Trophoblast cell (in vitro differentiated cells and primary cell): Measurements from ENCODE around the gene CD7.
"Not testable (repeated sequence)": the region's sequence is repeated elsewhere in the genome, so short reads cannot be mapped to it uniquely, and the experiment has no call there.

Experiments
- DNase-seq, 2 donors: peaks; one replicate each; pipeline ENCODE4 v3.0.0-alpha.2; 2016
- H2AFZ ChIP-seq: 2 replicates; pipeline ENCODE4 v1.6.1; 2013; ENCODE audit warnings: low read length, moderate library complexity, mild to moderate bottlenecking; ENCODE audit not compliant: insufficient read depth, poor library complexity
- H2AK5ac ChIP-seq: 2 replicates; pipeline ENCODE4 v1.6.1; 2013; ENCODE audit warnings: mild to moderate bottlenecking, low read length
- H2BK120ac ChIP-seq: 2 replicates; pipeline ENCODE4 v1.6.1; 2013; ENCODE audit warnings: low read length, mild to moderate bottlenecking, moderate library complexity; ENCODE audit not compliant: insufficient read depth, poor library complexity
- H2BK12ac ChIP-seq: 2 replicates; pipeline ENCODE4 v1.6.1; 2013; ENCODE audit warnings: mild to moderate bottlenecking, low read length, moderate library complexity
- H2BK5ac ChIP-seq: 2 replicates; pipeline ENCODE4 v1.6.1; 2013; ENCODE audit warnings: low read length, low read depth, moderate library complexity, mild to moderate bottlenecking; ENCODE audit not compliant: poor library complexity
- H3K14ac ChIP-seq: 2 replicates; pipeline ENCODE4 v1.6.1; 2013; ENCODE audit warnings: mild to moderate bottlenecking, low read length
- H3K18ac ChIP-seq: 2 replicates; pipeline ENCODE4 v1.6.1; 2013; ENCODE audit warnings: mild to moderate bottlenecking, low read length
- H3K23ac ChIP-seq: 2 replicates; pipeline ENCODE4 v1.6.1; 2013; ENCODE audit warnings: low read length
- H3K27ac ChIP-seq: 2 replicates; pipeline ENCODE4 v1.5.1; 2013; ENCODE audit warnings: low read depth, mild to moderate bottlenecking, inconsistent platforms, low read length, moderate library complexity
- H3K27me3 ChIP-seq: 2 replicates; pipeline ENCODE4 v1.6.1; 2013; ENCODE audit warnings: inconsistent platforms, mild to moderate bottlenecking, low read length, moderate library complexity; ENCODE audit not compliant: insufficient read depth
- H3K36me3 ChIP-seq, 2 experiments: 1 replicate in 1 of 2; 2 replicates in 1 of 2; pipeline ENCODE4 v1.6.1; 2013; ENCODE audit warnings: low read length in 2 of 2, mild to moderate bottlenecking in 2 of 2, moderate library complexity in 1 of 2; ENCODE audit not compliant: insufficient read depth in 2 of 2, control insufficient read depth in 1 of 2
- H3K4ac ChIP-seq: 2 replicates; pipeline ENCODE4 v1.6.1; 2013; ENCODE audit warnings: low read depth, mild to moderate bottlenecking, low read length, moderate library complexity
- H3K4me1 ChIP-seq, 2 experiments: 1 replicate in 1 of 2; 2 replicates in 1 of 2; pipeline ENCODE4 v1.6.1; 2013; ENCODE audit warnings: low read length in 2 of 2, mild to moderate bottlenecking in 2 of 2, moderate library complexity in 1 of 2; ENCODE audit not compliant: insufficient read depth in 2 of 2, control insufficient read depth in 1 of 2
- H3K4me2 ChIP-seq: 2 replicates; pipeline ENCODE4 v1.6.1; 2013; ENCODE audit warnings: inconsistent platforms, mild to moderate bottlenecking, low read length, moderate library complexity
- H3K4me3 ChIP-seq: 2 replicates; pipeline ENCODE4 v1.5.1; 2013; ENCODE audit warnings: mild to moderate bottlenecking, low read depth, low read length, inconsistent platforms
- H3K79me1 ChIP-seq: one replicate; pipeline ENCODE4 v1.6.1; 2013; ENCODE audit warnings: low read length
- H3K79me2 ChIP-seq: 2 replicates; pipeline ENCODE4 v1.6.1; 2013; ENCODE audit warnings: low read length, mild to moderate bottlenecking; ENCODE audit not compliant: control insufficient read depth, insufficient read depth, poor library complexity
- H3K9ac ChIP-seq: 2 replicates; pipeline ENCODE4 v1.6.1; 2013; ENCODE audit warnings: mild to moderate bottlenecking, low read length
- H3K9me3 ChIP-seq: 2 replicates; pipeline ENCODE4 v1.6.1; 2013; ENCODE audit warnings: low read depth, mild to moderate bottlenecking, control low read depth, inconsistent platforms, low read length; ENCODE audit not compliant: insufficient read depth
- H4K12ac ChIP-seq: 2 replicates; pipeline ENCODE4 v1.6.1; 2013; ENCODE audit warnings: low read depth, mild to moderate bottlenecking, low read length, moderate library complexity
- H4K8ac ChIP-seq: 2 replicates; pipeline ENCODE4 v1.6.1; 2013; ENCODE audit warnings: low read depth, mild to moderate bottlenecking, low read length, moderate library complexity
- H4K91ac ChIP-seq: one replicate; pipeline ENCODE4 v1.6.1; 2013; ENCODE audit warnings: low read depth, mild to moderate bottlenecking, low read length, moderate library complexity
- WGBS: extraction: QIAGEN DNeasy Blood & Tissue Kit; methylation state at CpG from one replicate; pipeline ENCODE4 v1.1.7; 2013; ENCODE audit warnings: missing lambda C conversion rate; ENCODE audit not compliant: insufficient read length, insufficient coverage; ENCODE audit errors: extremely low coverage; 5-methylcytosine and 5-hydroxymethylcytosine counted together

Gene CD7

DNA sequence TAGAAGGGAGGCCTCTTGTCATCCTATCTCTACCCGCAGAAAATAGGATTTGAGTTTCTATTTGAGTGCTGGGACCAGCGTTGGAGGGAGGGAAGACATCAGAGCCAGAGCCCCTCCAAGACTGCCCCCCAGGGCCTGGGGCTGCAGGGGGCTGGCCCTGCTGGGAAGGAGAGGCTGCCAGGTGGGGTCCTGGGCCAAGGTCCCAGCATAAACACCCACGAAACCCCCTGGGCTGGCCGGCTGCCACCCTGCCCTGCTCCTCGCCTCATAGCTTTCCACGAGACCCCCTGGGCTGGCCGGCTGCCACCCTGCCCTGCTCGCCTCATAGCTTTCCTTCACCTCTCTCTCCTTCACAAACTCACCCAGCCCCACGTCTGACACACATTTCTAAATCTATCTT, 31.0 kb upstream of the CD7 start:
- Histone ChIP-seq H2BK12ac (peak overlapping the region; percentile 27), H2BK120ac (peak overlapping the region; percentile 55), H3K18ac (no peak overlapping the region), H3K14ac (no peak overlapping the region), H3K79me1 (peaks cover 9% of the 10 kb centered on the region), H4K8ac (no peak overlapping the region), H3K23ac (no peak overlapping the region), H3K4me2 (no peak overlapping the region), H3K36me3 (no peaks in the 10 kb centered on the region), H3K4me1 (peaks cover 16 to 30% of the 10 kb centered on the region in 2 experiments), H3K27ac (no peak overlapping the region), H3K27me3 (no peaks in the 10 kb centered on the region), H2AFZ (no peak overlapping the region), H3K4ac (no peak overlapping the region), H4K12ac (no peak overlapping the region), H3K4me3 (no peak overlapping the region), H3K9me3 (no peaks in the 10 kb centered on the region), H3K9ac (no peak overlapping the region), H4K91ac (peak overlapping the region; percentile 80), H3K79me2 (no peaks in the 10 kb centered on the region), H2BK5ac (no peak overlapping the region), H2AK5ac (peak overlapping the region; percentile 85)
- 100% methylated on average over 1 of the region's 9 CpGs for WGBS
- no peak for DNase-seq

DNA sequence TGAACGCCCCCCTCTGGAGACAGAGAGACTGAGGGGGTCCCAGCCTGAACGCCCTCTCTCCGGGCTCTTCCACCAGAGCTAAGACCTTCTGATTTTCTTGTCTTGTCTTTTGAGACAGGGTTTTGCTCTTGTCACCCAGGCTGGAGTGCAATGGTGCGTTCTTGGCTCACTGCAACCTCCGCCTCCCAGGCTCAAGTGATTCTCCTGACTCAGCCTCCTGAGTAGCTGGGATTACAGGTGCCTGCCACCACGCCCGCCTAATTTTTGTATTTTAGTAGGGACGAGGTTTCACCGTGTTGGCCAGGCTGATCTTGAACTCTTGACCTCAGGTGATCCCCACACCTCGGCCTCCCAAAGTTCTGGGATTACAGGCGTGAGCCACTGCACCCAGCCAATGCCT, 30.6 kb upstream of the CD7 start:
- not testable (repeated sequence) for H3K9me3 ChIP-seq, H3K4ac ChIP-seq

DNA sequence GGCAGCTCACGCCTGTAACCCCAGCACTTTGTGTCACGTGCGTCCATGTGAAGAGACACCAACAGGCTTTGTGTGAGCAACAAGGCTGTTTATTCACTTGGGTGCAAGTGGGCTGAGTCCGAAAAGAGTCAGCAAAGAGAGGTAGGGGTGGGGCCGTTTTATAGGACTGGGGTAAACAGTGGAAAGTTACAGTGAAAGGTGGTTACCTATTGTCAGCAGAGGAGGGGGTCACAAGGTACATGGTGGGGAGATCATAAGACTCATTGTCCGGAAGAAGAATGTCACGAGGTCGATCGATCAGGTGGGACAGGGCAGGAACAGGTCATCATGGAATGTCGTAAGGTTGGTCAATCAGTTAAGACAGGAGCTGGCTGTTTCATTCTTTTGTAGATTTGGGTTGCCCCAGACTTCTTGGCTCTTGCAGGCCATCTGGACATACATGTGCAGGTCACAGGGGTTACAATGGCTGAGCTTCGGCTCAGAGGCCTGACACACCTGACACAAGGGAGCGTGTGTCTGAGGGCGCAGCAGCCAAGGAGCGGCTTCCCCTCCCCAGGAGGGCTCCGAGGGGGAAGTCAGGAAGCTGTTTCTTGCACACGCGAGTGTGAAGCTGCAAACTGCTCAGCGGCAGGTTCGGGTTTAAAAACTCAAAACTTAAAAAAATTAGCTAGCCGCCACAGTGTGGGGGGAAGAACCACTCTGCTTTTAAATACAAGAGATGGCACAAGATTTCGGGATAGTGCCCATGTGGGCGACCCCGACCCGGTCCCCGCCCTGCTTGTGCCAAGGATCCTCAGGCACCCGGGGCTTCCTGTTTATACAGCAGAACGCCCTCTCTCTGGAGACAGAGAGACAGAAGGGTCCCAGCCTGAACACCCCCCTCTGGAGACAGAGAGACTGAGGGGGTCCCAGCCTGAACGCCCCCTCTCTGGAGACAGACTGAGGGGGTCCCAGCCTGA, 29.2 kb upstream of the CD7 start:
- Histone ChIP-seq H3K27me3 (no peaks in the 10 kb centered on the region), H4K12ac (no peak overlapping the region), H3K4me1 (peaks cover 16 to 30% of the 10 kb centered on the region in 2 experiments), H3K14ac (peak overlapping the region; percentile 57), H3K9ac (no peak overlapping the region), H4K8ac (peak overlapping the region; percentile 30), H3K4me3 (no peak overlapping the region), H2BK12ac (peak overlapping the region; percentile 53), H3K4me2 (no peak overlapping the region), H3K18ac (no peak overlapping the region), H3K27ac (no peak overlapping the region), H3K4ac (no peak overlapping the region), H2AK5ac (no peak overlapping the region), H2BK5ac (no peak overlapping the region), H3K36me3 (no peaks in the 10 kb centered on the region), H2BK120ac (peak overlapping the region; percentile 37), H2AFZ (peak overlapping the region; percentile 17), H3K23ac (no peak overlapping the region), H3K9me3 (peaks cover 4% of the 10 kb centered on the region), H4K91ac (peak overlapping the region; percentile 72), H3K79me1 (peaks cover 9% of the 10 kb centered on the region), H3K79me2 (no peaks in the 10 kb centered on the region)
- no peak for DNase-seq
- WGBS: no CpG with 5 or more reads among the region's 28 CpGs

More for the DNA sequence above, 30.6 kb upstream of the CD7 start:
- WGBS: no CpG with 5 or more reads among the region's 11 CpGs
- not testable (repeated sequence) for H3K4me3 ChIP-seq, H3K18ac ChIP-seq, H2BK12ac ChIP-seq, H2BK120ac ChIP-seq, H2BK5ac ChIP-seq, H3K14ac ChIP-seq, H3K27me3 ChIP-seq, H3K4me2 ChIP-seq, H4K12ac ChIP-seq, H2AFZ ChIP-seq, H3K23ac ChIP-seq, H3K36me3 ChIP-seq, H3K79me1 ChIP-seq, DNase-seq, H4K91ac ChIP-seq, H3K9ac ChIP-seq, H3K27ac ChIP-seq, H3K79me2 ChIP-seq, H4K8ac ChIP-seq, H2AK5ac ChIP-seq
- H3K4me1 ChIP-seq: peaks cover 16 to 30% of the 10 kb centered on the region in 2 experiments

DNA sequence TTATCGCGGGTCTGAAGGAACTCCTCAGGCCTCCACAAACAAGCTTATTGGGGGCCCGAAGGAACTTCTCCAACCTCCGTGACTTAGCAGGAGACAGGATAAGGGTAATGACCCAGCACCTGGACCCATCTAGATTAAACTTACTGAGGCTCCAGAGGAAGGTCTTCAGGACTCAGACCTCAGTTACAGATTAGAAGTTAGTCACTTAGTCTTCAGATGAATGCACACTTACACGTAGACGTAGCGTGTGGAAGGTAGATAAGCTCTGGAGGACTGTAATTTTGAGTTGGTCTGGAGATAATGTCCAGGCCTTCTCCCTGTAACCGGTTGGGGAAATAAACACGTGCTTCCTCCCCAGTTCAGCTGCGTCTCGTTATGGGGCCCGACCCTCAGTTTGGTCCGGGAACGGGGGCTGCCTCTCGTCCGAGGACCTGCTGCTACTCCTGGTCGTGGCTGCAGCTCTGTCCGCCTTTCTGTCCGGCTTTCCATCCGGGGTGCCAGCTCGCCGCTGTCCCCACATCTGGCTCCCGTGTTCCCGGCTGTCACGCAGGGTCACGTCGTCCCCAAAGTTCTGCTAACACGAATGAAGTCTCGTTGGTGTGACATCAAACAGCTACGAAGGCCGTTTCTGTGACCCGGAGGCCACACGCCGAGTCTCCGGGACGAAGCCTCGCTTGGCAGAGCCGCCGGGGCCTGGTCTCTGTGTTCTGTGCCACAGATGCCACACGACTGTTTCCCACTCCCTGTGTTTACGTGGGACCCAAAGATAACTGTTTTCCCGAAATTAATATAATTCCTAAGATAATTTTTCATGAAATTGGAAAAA, 28.0 kb upstream of the CD7 start:
- Histone ChIP-seq H2BK12ac (peak overlapping the region; percentile 13), H2AFZ (no peak overlapping the region), H3K14ac (peak overlapping the region; percentile 27), H3K18ac (peak overlapping the region; percentile 8), H3K4me2 (no peak overlapping the region), H3K4ac (no peak overlapping the region), H2AK5ac (peak overlapping the region; percentile 20), H2BK5ac (peak overlapping the region; percentile 8), H3K23ac (no peak overlapping the region), H3K36me3 (no peaks in the 10 kb centered on the region), H3K79me1 (peaks cover 9% of the 10 kb centered on the region), H4K12ac (no peak overlapping the region), H3K79me2 (no peaks in the 10 kb centered on the region), H3K4me3 (no peak overlapping the region), H3K9ac (no peak overlapping the region), H3K9me3 (peaks cover 6% of the 10 kb centered on the region), H3K27ac (peak overlapping the region; percentile 16), H2BK120ac (peak overlapping the region; percentile 13), H3K4me1 (peaks cover 16 to 30% of the 10 kb centered on the region in 2 experiments), H4K91ac (peak overlapping the region; percentile 80), H3K27me3 (no peaks in the 10 kb centered on the region), H4K8ac (peak overlapping the region; percentile 8)
- no CpG with 5 or more reads among the region's 42 CpGs for WGBS
- no peak for DNase-seq
